NCI-H526 treated with DMSO at 0.1 percent for 48 hours (cell line): ENCODE measurements around the gene CACNB2.
A peak's percentile ranks its signal among the peaks of the same experiment; 100 is the strongest.

Experiments
- DNase-seq: peaks from one replicate; lab custom pipeline; 2025; lab: John Stamatoyannopoulos, UW

Gene CACNB2

DNA sequence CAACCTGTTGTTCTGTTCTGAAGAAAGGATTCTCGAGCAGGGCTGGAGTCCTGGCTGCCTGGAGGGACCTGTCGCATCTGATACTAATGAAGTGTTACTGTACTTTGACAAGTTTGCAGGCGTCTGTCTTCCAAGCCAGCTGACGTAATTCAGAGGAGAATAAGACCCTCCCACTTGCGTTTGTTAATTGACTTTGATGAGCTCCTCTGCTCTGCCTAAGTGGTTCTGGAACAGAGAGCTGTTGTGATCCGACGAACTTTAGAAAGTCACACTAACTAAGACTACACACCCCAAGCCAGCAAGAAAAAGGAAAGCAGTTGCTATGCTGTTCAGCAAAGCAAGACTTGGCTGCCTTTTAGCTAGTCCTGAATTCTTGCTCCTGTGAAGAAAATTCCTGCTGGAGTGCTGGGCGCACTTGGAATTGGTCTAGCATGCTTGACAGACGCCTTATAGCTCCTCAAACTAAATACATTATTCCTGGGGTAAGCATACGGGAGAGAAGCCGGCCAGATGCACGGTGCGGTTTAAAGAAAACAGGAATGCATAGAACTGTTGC is 200.3 kb downstream of the CACNB2 start:
- no peak for DNase-seq

GRCh38 chr10:18341055-18341454 is 200.8 kb downstream of the CACNB2 start:
- no peak for DNase-seq

DNA sequence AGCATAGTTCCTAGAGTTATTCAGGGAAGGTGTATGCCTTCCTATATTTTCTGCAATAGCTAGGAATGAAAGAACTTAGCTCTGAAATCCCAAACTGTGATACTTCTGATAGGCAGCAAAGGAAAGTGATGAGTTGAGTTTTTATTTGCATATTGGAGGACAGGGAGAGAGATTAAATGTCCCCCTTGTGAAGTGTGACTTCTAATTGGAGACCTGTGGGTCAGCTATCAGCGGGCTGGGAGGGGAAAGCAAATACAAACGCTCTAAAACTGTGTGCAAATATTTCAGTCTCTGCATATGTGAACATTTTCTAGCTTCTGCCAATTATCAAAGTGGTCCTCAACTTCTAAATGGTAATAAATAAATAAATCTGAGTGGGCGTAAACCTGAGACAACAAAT is 203.3 kb downstream of the CACNB2 start:
- DNase-seq: no peak

DNA sequence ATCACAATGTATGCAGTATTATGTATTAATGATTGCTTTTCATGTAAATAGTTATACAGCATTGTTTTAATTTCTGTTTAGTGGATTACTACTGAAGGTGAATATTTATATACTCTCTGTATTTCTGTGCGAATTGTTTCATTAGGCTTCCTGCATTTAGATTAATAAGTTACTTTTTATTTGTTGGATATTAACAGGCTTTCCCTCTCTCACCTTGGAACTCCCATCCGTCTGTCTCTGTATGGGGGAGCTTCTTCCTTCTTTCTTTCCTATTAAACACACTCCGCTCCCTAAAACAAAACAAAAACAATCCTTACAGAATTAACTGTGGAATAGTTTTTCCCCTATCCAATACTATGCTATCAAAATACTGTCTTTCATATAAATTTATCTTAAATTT is 205.1 kb downstream of the CACNB2 start:
- DNase-seq: no peak

- no peak for DNase-seq
These were observed 210.1 kb downstream of the CACNB2 start for GRCh38 chr10:18350340-18350739.

GRCh38 chr10:18351421-18351820 is 211.2 kb downstream of the CACNB2 start:
- no peak for DNase-seq

DNA sequence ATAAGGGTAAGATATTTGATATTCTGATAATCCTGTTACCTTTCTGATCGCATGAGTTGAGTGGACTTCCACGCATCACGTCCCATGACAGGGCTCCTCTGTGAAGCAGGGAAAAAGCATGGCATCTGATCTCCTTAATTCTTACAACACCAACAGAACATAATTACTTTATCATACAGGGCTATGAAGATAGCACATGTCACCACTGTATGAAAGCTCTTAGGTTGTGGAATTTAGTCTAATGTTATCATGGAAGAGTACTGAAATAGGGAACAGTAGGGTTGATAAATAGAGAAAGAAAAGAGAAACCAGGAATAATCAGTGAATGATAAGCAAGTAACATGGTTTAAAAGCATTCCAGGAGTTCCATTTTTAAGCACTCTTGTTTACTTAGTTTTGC is 212.0 kb downstream of the CACNB2 start:
- no peak for DNase-seq

GRCh38 chr10:18359812-18360211 is 219.6 kb downstream of the CACNB2 start:
- peak; percentile 53 for DNase-seq

GRCh38 chr10:18362892-18363291 is 222.7 kb downstream of the CACNB2 start:
- no peak for DNase-seq

DNA sequence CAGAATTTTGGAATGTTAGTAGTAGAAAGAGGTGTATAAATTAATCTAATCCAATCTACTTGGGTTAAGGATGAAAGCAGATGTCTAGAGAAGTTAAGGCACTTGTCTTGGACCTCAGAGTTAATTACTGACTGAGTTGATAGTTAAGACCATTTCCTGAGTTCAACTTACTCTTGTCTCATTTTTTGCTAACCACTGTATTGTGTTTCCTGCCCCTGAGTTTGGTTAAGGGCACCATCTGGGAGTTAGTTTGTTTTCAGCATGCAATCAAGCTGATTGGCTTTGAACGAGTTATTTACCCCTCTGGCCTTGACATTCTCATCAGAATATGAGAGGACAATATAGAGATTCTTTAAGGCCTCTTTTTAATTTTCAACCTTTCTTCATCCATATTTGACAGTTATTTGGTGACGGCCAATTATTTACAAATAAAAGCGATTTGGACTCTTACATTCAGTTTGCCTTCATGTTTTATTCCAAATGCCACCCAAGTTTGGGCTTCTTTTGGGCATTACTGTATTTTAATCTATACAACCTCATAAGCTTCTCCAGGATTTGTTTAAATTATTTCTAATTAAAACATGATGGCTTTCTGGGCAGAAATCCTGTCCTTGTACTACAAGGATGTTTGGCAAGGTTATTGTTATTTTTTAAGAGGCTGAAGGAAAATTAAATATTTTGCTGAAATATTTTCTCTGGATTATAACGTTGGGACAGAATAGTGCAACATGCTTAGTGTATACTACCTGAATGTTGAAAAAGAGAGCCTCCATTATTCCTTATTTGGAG is 225.0 kb downstream of the CACNB2 start:
- no peak for DNase-seq

- no peak for DNase-seq
These were observed 227.6 kb downstream of the CACNB2 start for GRCh38 chr10:18367840-18368239.

- DNase-seq: no peak
These were observed 228.0 kb downstream of the CACNB2 start for GRCh38 chr10:18368273-18368672.

DNA sequence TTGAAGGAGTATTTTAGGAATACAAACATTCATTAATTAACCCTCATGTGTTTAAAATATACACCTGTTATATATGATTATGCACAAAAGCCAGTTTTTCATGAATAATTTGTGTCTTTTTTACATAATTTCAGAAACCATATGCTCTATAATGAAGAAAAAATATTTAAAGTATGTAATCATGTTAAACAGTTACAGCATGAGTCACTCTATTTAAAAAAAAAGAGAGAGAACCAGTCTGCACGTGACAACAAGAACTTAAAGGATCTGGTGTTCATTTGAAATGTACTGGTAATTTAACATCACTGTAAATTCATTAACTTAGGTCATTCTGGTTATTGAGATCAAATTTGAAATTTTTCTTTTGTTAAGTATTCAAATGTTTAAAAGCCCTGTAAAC is 228.5 kb downstream of the CACNB2 start:
- DNase-seq: no peak

- no peak for DNase-seq
These were observed 229.7 kb downstream of the CACNB2 start for GRCh38 chr10:18369859-18370473.

- DNase-seq: no peak
These were observed 236.4 kb downstream of the CACNB2 start for GRCh38 chr10:18376650-18377049.

DNA sequence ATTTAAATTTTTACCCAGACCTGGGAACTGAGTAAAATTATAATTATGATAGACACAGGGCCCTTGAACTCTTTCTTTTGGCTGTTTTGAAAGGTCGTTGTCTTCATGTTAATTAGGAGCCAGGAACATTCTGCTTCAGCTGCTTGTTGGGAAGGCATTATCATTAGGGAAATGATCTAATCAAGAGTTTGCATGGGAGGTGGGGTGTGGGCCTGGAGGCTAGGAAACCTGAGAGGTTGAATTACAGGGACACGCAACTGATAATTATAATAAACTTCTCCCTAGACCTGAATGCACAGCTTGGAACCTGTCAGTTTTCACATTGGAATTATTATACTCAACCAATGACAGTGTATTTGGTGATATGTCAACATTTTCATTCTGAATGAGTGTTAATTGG is 237.7 kb downstream of the CACNB2 start:
- peak; percentile 85 for DNase-seq

DNA sequence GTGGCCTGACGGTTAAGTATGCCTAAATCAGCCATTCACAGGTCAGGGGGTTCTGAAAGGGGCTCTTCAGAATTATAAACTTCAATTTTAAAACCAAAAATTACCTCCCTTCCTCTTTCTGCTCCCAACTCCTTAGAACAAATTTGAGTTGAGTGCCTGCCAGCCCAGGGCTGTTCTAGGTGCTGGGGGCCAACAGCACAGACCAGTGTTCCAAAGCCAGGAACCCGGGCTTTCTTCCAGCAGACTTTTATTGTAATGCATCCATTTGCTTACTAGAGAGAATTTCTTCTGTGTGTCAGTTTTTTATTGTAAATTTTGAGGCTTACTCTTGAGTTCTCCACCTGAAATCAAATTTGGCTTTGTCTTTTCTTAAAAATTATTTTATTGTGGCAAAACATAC is 238.5 kb downstream of the CACNB2 start:
- no peak for DNase-seq

DNA sequence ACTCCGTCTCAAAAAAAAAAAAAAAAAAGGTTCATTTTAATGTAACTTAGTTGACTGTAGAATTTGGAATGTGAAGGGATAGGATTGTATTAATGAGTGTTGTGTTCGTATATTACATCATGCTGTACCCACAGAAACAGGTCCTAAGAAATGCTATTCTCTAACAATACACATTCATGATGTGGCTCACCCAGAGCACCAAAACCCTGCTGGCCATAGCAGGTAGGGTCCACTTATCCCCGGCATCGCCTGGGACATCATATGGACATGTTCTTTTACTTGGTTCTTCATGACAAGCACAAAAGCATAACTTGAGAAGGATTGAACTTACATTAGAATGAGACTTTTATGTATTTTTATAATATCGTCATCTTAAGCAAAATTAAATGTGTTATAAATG is 241.5 kb downstream of the CACNB2 start:
- DNase-seq: no peak

GRCh38 chr10:18397906-18398305 is 257.7 kb downstream of the CACNB2 start:
- DNase-seq: no peak

- DNase-seq: no peak
These were observed 258.9 kb downstream of the CACNB2 start for GRCh38 chr10:18399158-18399557.

DNA sequence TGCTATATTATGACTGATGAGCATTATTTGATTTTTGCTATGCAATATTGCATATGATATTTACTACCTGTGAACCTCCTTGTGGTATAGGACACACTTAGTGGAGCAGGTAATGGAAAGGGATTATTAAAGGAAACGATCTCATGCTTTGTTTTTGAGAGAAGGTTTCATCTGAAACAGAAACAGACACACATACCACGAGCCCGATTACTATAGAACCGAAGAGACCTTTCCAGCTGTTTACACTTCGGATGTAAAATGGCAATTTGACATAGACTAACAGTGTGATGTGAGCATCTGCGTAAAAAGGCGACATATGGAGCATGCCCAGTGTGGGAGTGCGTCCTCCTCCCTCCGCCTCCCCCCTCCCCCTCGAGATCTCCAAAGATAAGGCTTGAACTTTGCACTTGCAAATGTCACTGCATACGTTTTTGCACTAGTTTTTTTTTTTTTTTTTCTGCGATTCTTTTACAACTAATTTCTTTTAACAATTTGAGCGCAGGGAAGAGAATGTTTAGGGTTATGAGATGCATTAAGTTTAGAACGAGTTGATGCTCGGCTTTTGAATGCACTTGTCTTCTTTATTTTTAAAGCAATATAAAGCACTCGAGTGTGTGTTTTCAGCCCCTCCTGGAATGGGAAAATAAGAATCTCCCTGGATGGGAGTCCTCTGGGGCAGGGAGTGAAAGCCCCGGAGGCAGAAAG is 260.1 kb downstream of the CACNB2 start:
- peak; percentile 68 for DNase-seq

DNA sequence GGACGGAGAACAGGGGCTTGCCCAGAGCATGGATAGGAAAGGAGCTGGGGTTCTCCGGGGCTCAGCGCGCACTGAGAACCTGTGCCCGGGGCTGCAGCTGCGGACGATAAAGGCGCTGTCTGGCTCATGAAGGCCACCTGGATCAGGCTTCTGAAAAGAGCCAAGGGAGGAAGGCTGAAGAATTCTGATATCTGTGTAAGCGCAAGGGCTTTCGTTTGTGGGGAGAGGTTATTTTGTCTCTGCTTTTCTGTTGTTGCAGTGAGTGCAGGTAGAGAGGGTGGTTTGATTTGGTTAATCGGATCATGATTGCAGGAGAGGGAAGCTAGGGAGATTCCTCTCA is 260.7 kb downstream of the CACNB2 start:
- DNase-seq: peak; percentile 61
